AG10803 (cell line): Measurements from ENCODE around the gene RPTOR.

Source experiments
- DNase-seq: peaks from one replicate; pipeline ENCODE4 v3.0.0; 2010; ENCODE audit warnings: low read depth
- H3K4me3 ChIP-seq: 2 replicates; pipeline ENCODE4 v1.5.1; 2011; ENCODE audit warnings: mild to moderate bottlenecking, low read length, control low read depth
- CTCF ChIP-seq: conservative IDR thresholded peaks from 2 replicates; pipeline ENCODE4 v1.5.1; 2011; ENCODE audit warnings: mild to moderate bottlenecking, low read length, control low read depth, inconsistent platforms

The RPTOR gene

GRCh38 chr17:80816241-80817103, 271.8 kb downstream of the RPTOR start:
- TF ChIP-seq CTCF = no peak
- no peak overlapping the region for H3K4me3 ChIP-seq
- no peak for DNase-seq

- no peak for DNase-seq
- no peak overlapping the region for H3K4me3 ChIP-seq
Observed at GRCh38 chr17:80817321-80817845, 272.7 kb downstream of the RPTOR start.

GRCh38 chr17:80817861-80818260, 273.2 kb downstream of the RPTOR start:
- H3K4me3 ChIP-seq = no peak overlapping the region
- TF ChIP-seq CTCF = no peak
- DNase-seq = peak; percentile 35

More at GRCh38 chr17:80817321-80817845, 272.7 kb downstream of the RPTOR start:
- TF ChIP-seq CTCF = no peak

- H3K4me3 ChIP-seq = no peak overlapping the region
- TF ChIP-seq CTCF = no peak
- no peak for DNase-seq
Observed at GRCh38 chr17:80818871-80819270, 274.2 kb downstream of the RPTOR start.

GRCh38 chr17:80819422-80820164, 275.0 kb downstream of the RPTOR start:
- DNase-seq = no peak
- no peak overlapping the region for H3K4me3 ChIP-seq
- no peak for TF ChIP-seq CTCF

- DNase-seq = no peak
- H3K4me3 ChIP-seq = no peak overlapping the region
- no peak for TF ChIP-seq CTCF
Observed at GRCh38 chr17:80820331-80820730, 275.7 kb downstream of the RPTOR start.
